ENCODE data around the gene PKP3.

Gene PKP3

GRCh38 chr11:428295-428694 is 34.3 kb downstream of the PKP3 start:
- no peak for TF ChIP-seq POLR2AphosphoS5 (IDR thresholded peaks at IDR 0.05; ENCODE audit: low read depth, low read length)
- no peak for TF ChIP-seq FOXP2 (optimal IDR thresholded peaks at IDR 0.05; ENCODE audit: borderline replicate concordance, extremely low read depth, extremely low read length, insufficient read depth)
- TF ChIP-seq SIN3A (IDR thresholded peaks at IDR 0.05; ENCODE audit: borderline replicate concordance, insufficient read depth, low read length): no peak
- TF ChIP-seq TAF1 (IDR thresholded peaks at IDR 0.05; ENCODE audit: borderline replicate concordance, insufficient read depth, low read length): no peak
- no peak for TF ChIP-seq REST (IDR thresholded peaks at IDR 0.05; ENCODE audit: insufficient read depth in 1 of 2, low read depth in 2 of 2, low read length in 2 of 2)

- TF ChIP-seq FOXP2 (optimal IDR thresholded peaks at IDR 0.05; ENCODE audit: borderline replicate concordance, extremely low read depth, extremely low read length, insufficient read depth) (no peak), TAF1 (IDR thresholded peaks at IDR 0.05; ENCODE audit: borderline replicate concordance, insufficient read depth, low read length) (no peak), POLR2AphosphoS5 (IDR thresholded peaks at IDR 0.05; ENCODE audit: low read depth, low read length) (no peak), SIN3A (IDR thresholded peaks at IDR 0.05; ENCODE audit: borderline replicate concordance, insufficient read depth, low read length) (no peak), REST (IDR thresholded peaks at IDR 0.05; ENCODE audit: insufficient read depth in 1 of 2, low read depth in 2 of 2, low read length in 2 of 2) (no peak)
These were observed 35.4 kb downstream of the PKP3 start for GRCh38 chr11:429391-429790.

- TF ChIP-seq SIN3A (IDR thresholded peaks at IDR 0.05; ENCODE audit: borderline replicate concordance, insufficient read depth, low read length) (no peak), REST (IDR thresholded peaks at IDR 0.05; ENCODE audit: insufficient read depth in 1 of 2, low read depth in 2 of 2, low read length in 2 of 2) (no peak), TAF1 (IDR thresholded peaks at IDR 0.05; ENCODE audit: borderline replicate concordance, insufficient read depth, low read length) (no peak), POLR2AphosphoS5 (IDR thresholded peaks at IDR 0.05; ENCODE audit: low read depth, low read length) (no peak), FOXP2 (optimal IDR thresholded peaks at IDR 0.05; ENCODE audit: borderline replicate concordance, extremely low read depth, extremely low read length, insufficient read depth) (no peak)
These were observed 36.0 kb downstream of the PKP3 start for GRCh38 chr11:429931-430456.

- no peak for TF ChIP-seq TAF1 (IDR thresholded peaks at IDR 0.05; ENCODE audit: borderline replicate concordance, insufficient read depth, low read length)
- TF ChIP-seq POLR2AphosphoS5 (IDR thresholded peaks at IDR 0.05; ENCODE audit: low read depth, low read length): no peak
- TF ChIP-seq REST (IDR thresholded peaks at IDR 0.05; ENCODE audit: insufficient read depth in 1 of 2, low read depth in 2 of 2, low read length in 2 of 2): no peak
- no peak for TF ChIP-seq FOXP2 (optimal IDR thresholded peaks at IDR 0.05; ENCODE audit: borderline replicate concordance, extremely low read depth, extremely low read length, insufficient read depth)
- TF ChIP-seq SIN3A (IDR thresholded peaks at IDR 0.05; ENCODE audit: borderline replicate concordance, insufficient read depth, low read length): no peak
These were observed 37.9 kb downstream of the PKP3 start for GRCh38 chr11:431921-432320.
